Naive thymus-derived CD8-positive, alpha-beta T cell (primary cell): ENCODE results near the gene FAM180A. TPM values are rescaled to one million over a fixed set of nuclear protein-coding genes. Genes with fewer than 3 reads are reported as not detected.

Source experiments
- polyA plus RNA-seq, 3 donors: library from polyadenylated mRNA; unstranded; fragments of 300-500 nt; fragmentation: Illumina TruSeq; gene quantifications; one replicate each; pipeline ENCODE4 v1.2.3, GENCODE V29; 2021
- total RNA-seq, 8 experiments: library from RNA in 2 of 8; stranded (reverse) in 2 of 8; gene quantifications; one replicate each; pipeline ENCODE4 v1.2.3 and lab custom pipeline; 2021 to 2026

FAM180A gene
- total and polyA plus RNA-seq, 5 experiments from 2014 or later = not detected

Other genes starting within 250 kb of the FAM180A start
- gene CNOT4, start 238.7 kb downstream of the FAM180A start, total RNA-seq = 10 to 100 TPM; 31.8 to 42.2 TPM
- gene CNOT4, start 238.7 kb downstream of the FAM180A start, polyA plus RNA-seq = 10 to 100 TPM; 11.9 to 19.6 (median 15.4) TPM
- gene NUP205, start 190.9 kb downstream of the FAM180A start, total RNA-seq = 10 to 100 TPM; 73.7 to 77.8 TPM
- gene NUP205, start 190.9 kb downstream of the FAM180A start, polyA plus RNA-seq = 10 to 100 TPM; 20.5 to 24.9 (median 22.2) TPM
- 10 to 100 TPM; 26.8 to 31.1 TPM for gene STMP1, start 86.3 kb downstream of the FAM180A start, total RNA-seq
- gene STMP1, start 86.3 kb downstream of the FAM180A start, polyA plus RNA-seq = 10 to 100 TPM; 46.5 to 56.6 (median 55.4) TPM
- not detected for gene SLC13A4, start 20.6 kb downstream of the FAM180A start, total RNA-seq
- gene SLC13A4, start 20.6 kb downstream of the FAM180A start, polyA plus RNA-seq = under 1 TPM in 2 of 3 donors, not detected in 1; 0.13 to 0.25 TPM
- 10 to 100 TPM; 71.4 to 74.1 TPM for gene MTPN, start 228.5 kb upstream of the FAM180A start, total RNA-seq
- 100 to 1,000 TPM in 1 of 3 donors, 10 to 100 TPM in 2; 60.5 to 100 (median 86.2) TPM for gene MTPN, start 228.5 kb upstream of the FAM180A start, polyA plus RNA-seq